ENCODE measurements around the gene IFNAR2.
"Not testable (repeated sequence)": the region's sequence is repeated elsewhere in the genome, so short reads cannot be mapped to it uniquely, and the experiment has no call there.

Gene IFNAR2

DNA sequence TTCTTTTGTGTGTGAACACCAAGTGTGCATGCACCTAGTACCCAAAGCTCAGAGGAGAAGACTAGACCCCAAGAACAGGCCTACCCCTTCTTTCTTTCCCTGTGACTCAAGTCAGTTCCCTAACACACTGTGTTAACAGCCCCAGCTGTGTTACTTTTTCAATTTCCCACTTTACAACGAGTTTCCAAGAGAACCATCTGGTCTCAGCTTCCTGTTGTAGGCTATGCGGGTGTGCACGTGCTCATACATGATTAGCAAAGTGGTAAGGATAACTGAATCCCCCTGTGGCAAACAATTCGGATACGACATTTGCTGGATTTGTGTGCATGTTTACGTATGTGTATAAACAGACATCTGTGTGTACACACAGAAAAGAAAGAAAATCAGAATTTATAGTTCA, 17.9 kb downstream of the IFNAR2 start:
- H3K4me2 ChIP-seq (ENCODE audit: low read length): no peak overlapping the region
- H2AFZ ChIP-seq: no peak overlapping the region
- no peaks in the 10 kb centered on the region for H3K27me3 ChIP-seq (ENCODE audit: control insufficient read depth, insufficient read depth, low read length)
- no peaks in the 10 kb centered on the region for H3K36me3 ChIP-seq (ENCODE audit: control insufficient read depth, insufficient read depth, low read length)
- no peaks in the 10 kb centered on the region for H3K4me1 ChIP-seq
- no peak overlapping the region for H3K9ac ChIP-seq
- H3K79me2 ChIP-seq: no peaks in the 10 kb centered on the region
- no peaks in the 10 kb centered on the region for H3K9me3 ChIP-seq (ENCODE audit: control insufficient read depth, low read length)
- TF ChIP-seq, protein P1, sequence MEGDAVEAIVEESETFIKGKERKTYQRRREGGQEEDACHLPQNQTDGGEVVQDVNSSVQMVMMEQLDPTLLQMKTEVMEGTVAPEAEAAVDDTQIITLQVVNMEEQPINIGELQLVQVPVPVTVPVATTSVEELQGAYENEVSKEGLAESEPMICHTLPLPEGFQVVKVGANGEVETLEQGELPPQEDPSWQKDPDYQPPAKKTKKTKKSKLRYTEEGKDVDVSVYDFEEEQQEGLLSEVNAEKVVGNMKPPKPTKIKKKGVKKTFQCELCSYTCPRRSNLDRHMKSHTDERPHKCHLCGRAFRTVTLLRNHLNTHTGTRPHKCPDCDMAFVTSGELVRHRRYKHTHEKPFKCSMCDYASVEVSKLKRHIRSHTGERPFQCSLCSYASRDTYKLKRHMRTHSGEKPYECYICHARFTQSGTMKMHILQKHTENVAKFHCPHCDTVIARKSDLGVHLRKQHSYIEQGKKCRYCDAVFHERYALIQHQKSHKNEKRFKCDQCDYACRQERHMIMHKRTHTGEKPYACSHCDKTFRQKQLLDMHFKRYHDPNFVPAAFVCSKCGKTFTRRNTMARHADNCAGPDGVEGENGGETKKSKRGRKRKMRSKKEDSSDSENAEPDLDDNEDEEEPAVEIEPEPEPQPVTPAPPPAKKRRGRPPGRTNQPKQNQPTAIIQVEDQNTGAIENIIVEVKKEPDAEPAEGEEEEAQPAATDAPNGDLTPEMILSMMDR (IDR thresholded peaks at IDR 0.05): no peak
- H3K4me3 ChIP-seq (ENCODE audit: low read depth, low read length): no peak overlapping the region
- no peak overlapping the region for H3K27ac ChIP-seq

DNA sequence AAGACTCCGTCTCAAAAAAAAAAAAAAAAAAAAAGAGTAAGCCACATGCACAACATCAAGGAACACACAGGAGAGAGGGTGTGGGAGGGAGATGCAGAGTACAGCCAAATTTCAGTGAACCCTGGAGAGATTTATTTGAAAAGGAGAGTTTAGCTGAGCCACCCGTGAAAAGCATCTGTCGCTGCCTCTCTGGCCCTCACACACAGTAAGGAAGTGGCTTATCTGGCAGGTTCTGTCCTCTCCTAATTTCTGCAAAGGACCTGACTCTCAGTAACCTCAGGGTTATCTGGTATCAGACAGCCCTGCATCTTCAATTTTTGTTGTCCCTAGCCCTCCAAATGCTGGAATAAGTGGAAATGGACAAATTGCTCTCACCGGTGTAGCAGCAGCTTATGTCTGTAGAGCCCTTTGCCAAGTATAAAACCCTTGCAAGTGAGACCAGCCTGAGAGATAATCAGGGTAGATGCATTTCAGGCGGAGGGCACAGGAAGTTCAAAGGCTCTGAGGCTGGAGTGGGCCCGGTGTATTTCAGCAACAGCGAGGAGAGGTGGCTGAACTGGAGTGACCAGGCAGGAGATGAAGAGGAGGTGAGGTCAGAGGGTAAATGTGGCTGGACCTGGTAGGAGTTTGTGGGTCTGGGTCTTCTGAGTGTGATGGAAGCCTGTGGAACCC, 19.7 kb downstream of the IFNAR2 start:
- Histone ChIP-seq H3K27me3 (ENCODE audit: control insufficient read depth, insufficient read depth, low read length) (no peaks in the 10 kb centered on the region), H3K9ac (no peak overlapping the region), H3K36me3 (ENCODE audit: control insufficient read depth, insufficient read depth, low read length) (no peaks in the 10 kb centered on the region), H3K9me3 (ENCODE audit: control insufficient read depth, low read length) (no peaks in the 10 kb centered on the region), H3K4me1 (no peaks in the 10 kb centered on the region), H3K4me3 (ENCODE audit: low read depth, low read length) (no peak overlapping the region), H3K4me2 (ENCODE audit: low read length) (no peak overlapping the region), H3K27ac (no peak overlapping the region), H3K79me2 (no peaks in the 10 kb centered on the region), H2AFZ (no peak overlapping the region)
- TF ChIP-seq, protein P1 (IDR thresholded peaks at IDR 0.05): no peak

DNA sequence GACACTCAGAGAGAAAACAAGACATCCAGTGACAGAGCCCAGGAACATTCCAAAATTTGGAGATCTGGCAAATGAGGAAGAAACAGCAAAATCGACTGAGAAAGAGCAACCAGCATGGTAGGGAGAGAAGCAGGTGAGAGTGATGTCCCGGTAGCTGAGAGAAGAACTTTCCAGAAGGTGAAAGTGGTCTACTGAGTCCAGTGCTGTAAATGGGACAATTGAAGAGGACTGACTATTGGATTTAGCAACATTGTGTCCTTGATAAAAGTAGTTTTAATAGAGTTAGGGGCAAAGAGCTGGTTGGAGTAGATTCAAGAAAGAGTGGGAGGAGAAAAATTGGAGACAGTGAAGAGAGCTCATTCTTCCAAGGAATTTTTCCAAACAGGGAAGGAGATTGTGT, 21.4 kb downstream of the IFNAR2 start:
- TF ChIP-seq, protein P1 (IDR thresholded peaks at IDR 0.05): no peak
- no peak overlapping the region for H3K4me3 ChIP-seq (ENCODE audit: low read depth, low read length)
- no peaks in the 10 kb centered on the region for H3K27me3 ChIP-seq (ENCODE audit: control insufficient read depth, insufficient read depth, low read length)
- no peak overlapping the region for H3K4me2 ChIP-seq (ENCODE audit: low read length)
- no peaks in the 10 kb centered on the region for H3K9me3 ChIP-seq (ENCODE audit: control insufficient read depth, low read length)
- H3K9ac ChIP-seq: no peak overlapping the region
- H3K79me2 ChIP-seq: no peaks in the 10 kb centered on the region
- no peaks in the 10 kb centered on the region for H3K4me1 ChIP-seq
- H2AFZ ChIP-seq: no peak overlapping the region
- H3K36me3 ChIP-seq (ENCODE audit: control insufficient read depth, insufficient read depth, low read length): no peaks in the 10 kb centered on the region
- no peak overlapping the region for H3K27ac ChIP-seq

DNA sequence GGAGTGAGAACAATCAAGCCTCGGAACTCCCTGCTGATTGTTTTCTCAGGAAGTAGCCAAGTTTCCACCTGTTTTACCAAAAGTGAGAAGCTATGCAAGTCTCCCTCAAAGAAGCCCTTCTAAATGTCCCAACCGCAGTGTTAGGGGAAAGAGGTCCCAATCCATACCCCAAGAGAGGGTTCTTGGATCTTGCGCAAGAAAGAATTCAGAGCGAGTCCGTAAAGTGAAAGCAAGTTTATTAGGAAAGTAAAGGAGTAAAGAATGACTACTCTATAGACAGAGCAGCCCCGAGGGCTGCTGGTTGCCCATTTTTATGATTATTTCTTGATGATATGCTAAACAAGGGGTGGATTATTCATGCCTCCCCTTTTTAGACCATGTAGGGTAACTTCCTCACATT, 23.6 kb downstream of the IFNAR2 start:
- not testable (repeated sequence) for H3K4me1 ChIP-seq; H3K27me3 ChIP-seq (ENCODE audit: control insufficient read depth, insufficient read depth, low read length); H3K27ac ChIP-seq; H3K9me3 ChIP-seq (ENCODE audit: control insufficient read depth, low read length); H3K4me3 ChIP-seq (ENCODE audit: low read depth, low read length); H3K9ac ChIP-seq; H3K36me3 ChIP-seq (ENCODE audit: control insufficient read depth, insufficient read depth, low read length); H3K4me2 ChIP-seq (ENCODE audit: low read length); H2AFZ ChIP-seq; H3K79me2 ChIP-seq

DNA sequence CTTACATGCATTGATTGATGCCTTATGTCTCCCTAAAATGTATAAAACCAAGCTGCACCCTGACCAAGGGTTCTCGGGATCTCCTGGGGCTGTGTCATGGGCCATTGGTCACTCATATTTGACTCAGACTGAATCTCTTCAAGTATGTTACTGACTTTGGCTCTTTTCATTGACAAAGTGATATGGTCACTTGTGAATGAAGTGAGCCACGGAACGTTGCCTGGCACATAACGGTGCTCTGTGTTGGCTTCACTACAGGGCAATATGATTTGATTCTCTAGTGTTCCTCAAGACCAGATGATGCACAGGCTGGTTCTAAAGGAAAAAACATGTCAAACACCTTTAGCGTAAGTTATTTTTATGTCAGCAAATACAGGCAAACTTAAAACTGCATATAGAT, 25.0 kb downstream of the IFNAR2 start:
- TF ChIP-seq, protein P1 (IDR thresholded peaks at IDR 0.05): no peak

More for the DNA sequence above, 25.0 kb downstream of the IFNAR2 start:
- Histone ChIP-seq H3K9ac (no peak overlapping the region), H3K36me3 (ENCODE audit: control insufficient read depth, insufficient read depth, low read length) (no peaks in the 10 kb centered on the region), H3K9me3 (ENCODE audit: control insufficient read depth, low read length) (no peaks in the 10 kb centered on the region), H3K4me1 (no peaks in the 10 kb centered on the region), H3K79me2 (no peaks in the 10 kb centered on the region), H2AFZ (no peak overlapping the region), H3K27ac (no peak overlapping the region), H3K27me3 (ENCODE audit: control insufficient read depth, insufficient read depth, low read length) (no peaks in the 10 kb centered on the region), H3K4me2 (ENCODE audit: low read length) (no peak overlapping the region), H3K4me3 (ENCODE audit: low read depth, low read length) (no peak overlapping the region)
